Measurements from ENCODE around the gene TUBGCP6. TPM values are rescaled to one million over a fixed set of nuclear protein-coding genes. Genes with fewer than 3 reads are reported as not detected.
A peak's percentile ranks its signal among the peaks of the same experiment; 100 is the strongest.

Gene TUBGCP6
- total and polyA plus RNA-seq, 2 donors from 2014 or later = 19.2 to 52.0 TPM

- H3K4me1 ChIP-seq (ENCODE audit: control insufficient read depth in 2 of 3, insufficient read depth in 2 of 3, low read depth in 1 of 3, low read length in 3 of 3) = peaks cover 0 to 62% (median 32%) of the 10 kb centered on the region in 3 donors
- H3K4me3 ChIP-seq (ENCODE audit: low read length in 3 of 3) = peak overlapping the region in 1 of 3 donors; percentile 43
- peaks cover 0 to 30% (median 17%) of the 10 kb centered on the region in 3 donors for H3K36me3 ChIP-seq (ENCODE audit: control insufficient read depth in 2 of 3, insufficient read depth in 3 of 3, low read length in 3 of 3)
- DNase-seq = peak in 1 of 5 donors; percentile 54
- H3K27me3 ChIP-seq (ENCODE audit: control insufficient read depth, insufficient read depth, low read length) = no peaks in the 10 kb centered on the region
- intact Hi-C loops (cut with DNase I) = no loop called here
- no peak for FAIRE-seq
- no peak for TF ChIP-seq CTCF (IDR thresholded peaks at IDR 0.05; ENCODE audit: borderline replicate concordance, extremely low read depth, insufficient read depth)
- no peaks in the 10 kb centered on the region for H3K9me3 ChIP-seq (ENCODE audit: control insufficient read depth in 2 of 3, insufficient read depth in 1 of 3, low read length in 3 of 3)
- peak overlapping the region; percentile 92 to 93 for H3K27ac ChIP-seq (ENCODE audit: low read depth in 2 of 2, low read length in 2 of 2)
- peak overlapping the region in 2 of 3 donors; percentile 54 to 65 for H3K9ac ChIP-seq (ENCODE audit: low read length in 3 of 3)
These were observed 48.0 kb upstream of the TUBGCP6 start for GRCh38 chr22:50292643-50293440.

- intact Hi-C loops (cut with DNase I) = no loop called here
- Histone ChIP-seq H3K36me3 (ENCODE audit: control insufficient read depth in 2 of 3, insufficient read depth in 3 of 3, low read length in 3 of 3) (peaks cover 0 to 45% (median 23%) of the 10 kb centered on the region in 3 donors), H3K27ac (ENCODE audit: low read depth in 2 of 2, low read length in 2 of 2) (no peak overlapping the region), H3K27me3 (ENCODE audit: control insufficient read depth, insufficient read depth, low read length) (no peaks in the 10 kb centered on the region), H3K9me3 (ENCODE audit: control insufficient read depth in 2 of 3, insufficient read depth in 1 of 3, low read length in 3 of 3) (no peaks in the 10 kb centered on the region), H3K4me3 (ENCODE audit: low read length in 3 of 3) (no peak overlapping the region), H3K9ac (ENCODE audit: low read length in 3 of 3) (no peak overlapping the region), H3K4me1 (ENCODE audit: control insufficient read depth in 2 of 3, insufficient read depth in 2 of 3, low read depth in 1 of 3, low read length in 3 of 3) (peaks cover 0 to 42% (median 9%) of the 10 kb centered on the region in 3 donors)
- no peak for DNase-seq
- FAIRE-seq = no peak
- TF ChIP-seq CTCF (IDR thresholded peaks at IDR 0.05; ENCODE audit: borderline replicate concordance, extremely low read depth, insufficient read depth) = no peak
These were observed 45.3 kb upstream of the TUBGCP6 start for GRCh38 chr22:50289942-50290630.

- peaks cover 0 to 37% (median 4%) of the 10 kb centered on the region in 3 donors for H3K4me1 ChIP-seq (ENCODE audit: control insufficient read depth in 2 of 3, insufficient read depth in 2 of 3, low read depth in 1 of 3, low read length in 3 of 3)
- DNase-seq (no peak), FAIRE-seq (no peak)
- no peak overlapping the region for H3K9ac ChIP-seq (ENCODE audit: low read length in 3 of 3)
- H3K27ac ChIP-seq (ENCODE audit: low read depth in 2 of 2, low read length in 2 of 2) = no peak overlapping the region
- no peaks in the 10 kb centered on the region for H3K27me3 ChIP-seq (ENCODE audit: control insufficient read depth, insufficient read depth, low read length)
- no peak overlapping the region for H3K4me3 ChIP-seq (ENCODE audit: low read length in 3 of 3)
- H3K36me3 ChIP-seq (ENCODE audit: control insufficient read depth in 2 of 3, insufficient read depth in 3 of 3, low read length in 3 of 3) = peaks cover 0 to 43% (median 23%) of the 10 kb centered on the region in 3 donors
- intact Hi-C loops (cut with DNase I) = no loop called here
- H3K9me3 ChIP-seq (ENCODE audit: control insufficient read depth in 2 of 3, insufficient read depth in 1 of 3, low read length in 3 of 3) = no peaks in the 10 kb centered on the region
- no peak for TF ChIP-seq CTCF (IDR thresholded peaks at IDR 0.05; ENCODE audit: borderline replicate concordance, extremely low read depth, insufficient read depth)
These were observed 44.5 kb upstream of the TUBGCP6 start for GRCh38 chr22:50289151-50289941.
